NK-92 (cell line): ENCODE results near the gene COL4A1.

Experiments used
- DNase-seq: peaks from one replicate; lab custom pipeline; 2025; ENCODE audit not compliant: unreplicated experiment; lab: John Stamatoyannopoulos, UW

Gene COL4A1

DNA sequence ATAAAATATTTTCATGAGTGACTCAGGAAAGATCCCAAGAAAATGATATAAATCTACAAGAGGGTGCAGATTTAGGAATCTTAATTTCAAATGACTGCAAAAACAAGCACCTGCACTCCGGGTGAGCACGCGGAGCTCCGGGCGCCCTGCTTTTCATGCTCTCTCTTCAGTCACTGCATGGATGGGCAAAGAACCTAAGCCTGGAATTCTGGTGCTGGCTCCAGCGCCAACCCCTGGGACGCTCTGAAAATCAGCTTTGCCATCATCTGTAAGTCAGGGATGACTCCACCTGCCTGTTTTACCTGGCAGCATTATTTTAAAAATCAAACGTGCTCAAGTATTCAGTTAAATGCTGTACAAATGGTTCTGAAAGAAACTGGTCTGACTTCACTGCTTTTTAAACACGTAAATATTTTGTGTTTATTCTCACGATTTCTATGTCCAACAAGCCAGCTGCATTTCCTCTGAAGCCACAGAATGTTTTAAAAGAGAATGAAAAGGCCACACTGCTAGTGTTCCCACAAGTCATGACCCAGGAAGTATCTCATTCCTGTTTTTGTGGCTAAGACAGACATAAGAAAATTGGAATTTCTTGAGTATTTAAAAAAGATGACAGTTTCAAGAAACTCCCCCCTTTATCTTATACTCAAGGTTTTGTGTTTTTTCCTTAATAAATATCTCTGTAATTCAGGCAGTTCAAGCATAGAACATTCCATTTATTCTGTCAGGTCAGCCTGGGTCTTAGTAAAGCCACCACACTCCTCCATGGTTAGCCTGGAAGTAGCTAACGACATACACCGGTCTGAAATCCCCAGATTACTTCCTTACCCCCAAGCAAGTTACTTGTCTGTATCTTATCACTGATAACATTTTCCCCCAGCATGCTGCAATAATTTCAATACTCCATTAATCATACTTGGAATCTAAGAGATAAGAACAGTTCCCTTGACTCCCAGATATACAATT, 81.1 kb downstream of the COL4A1 start:
- no peak for DNase-seq

DNA sequence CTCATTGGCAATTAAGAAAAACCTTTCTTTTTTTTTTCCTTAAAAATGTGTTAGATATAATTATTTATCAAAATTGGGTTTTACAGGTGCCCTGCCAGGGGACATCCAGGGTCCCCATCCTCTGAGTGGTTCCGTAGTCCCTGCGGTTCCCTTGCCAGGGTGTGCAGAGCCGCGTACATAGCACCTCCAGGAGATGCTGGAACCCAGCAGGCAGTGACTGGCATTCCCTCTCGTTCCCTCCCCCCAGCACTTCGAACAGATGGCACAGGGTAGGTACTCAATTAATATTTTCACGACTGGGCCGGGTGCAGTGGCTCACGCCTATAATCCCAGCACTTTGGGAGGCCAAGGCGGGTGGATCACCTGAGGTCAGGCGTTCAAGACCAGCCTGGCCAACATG, 82.0 kb downstream of the COL4A1 start:
- no peak for DNase-seq

- DNase-seq, result no peak
Observed at GRCh38 chr13:110224519-110224918, 82.4 kb downstream of the COL4A1 start.

DNA sequence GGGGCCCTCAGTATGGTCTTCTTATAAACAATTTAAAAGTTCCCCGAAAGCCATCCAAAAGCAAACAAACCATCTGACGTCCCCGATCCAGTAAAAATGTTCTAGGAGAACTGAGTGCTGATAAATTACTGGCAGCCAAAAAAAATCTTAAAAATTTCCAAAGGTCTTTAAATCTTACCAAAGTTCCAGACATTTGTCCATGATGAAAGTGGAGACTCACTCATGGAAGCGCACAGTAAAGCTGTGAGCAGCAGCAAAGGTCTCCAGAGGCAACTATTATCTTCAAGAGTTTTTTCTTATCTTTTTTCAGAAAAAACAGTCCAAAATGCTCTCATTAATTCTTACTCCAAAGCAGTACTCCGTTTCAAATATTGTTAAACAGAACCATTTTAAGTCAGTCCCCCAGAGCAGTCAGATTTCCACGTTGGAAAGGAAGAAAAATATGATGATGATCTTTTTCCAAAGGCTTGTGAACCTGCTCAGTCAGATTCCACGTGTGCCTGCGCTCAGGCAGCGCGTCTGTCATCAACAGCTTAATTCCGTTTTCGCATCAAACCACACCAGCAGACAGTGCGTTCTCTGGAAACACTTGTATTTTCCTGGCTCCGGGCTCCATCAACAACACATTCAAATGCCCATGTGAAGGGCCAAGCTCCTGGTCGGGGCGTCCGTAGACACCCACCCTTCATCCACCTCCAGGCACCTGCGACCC, 85.4 kb downstream of the COL4A1 start:
- DNase-seq, result no peak

DNA sequence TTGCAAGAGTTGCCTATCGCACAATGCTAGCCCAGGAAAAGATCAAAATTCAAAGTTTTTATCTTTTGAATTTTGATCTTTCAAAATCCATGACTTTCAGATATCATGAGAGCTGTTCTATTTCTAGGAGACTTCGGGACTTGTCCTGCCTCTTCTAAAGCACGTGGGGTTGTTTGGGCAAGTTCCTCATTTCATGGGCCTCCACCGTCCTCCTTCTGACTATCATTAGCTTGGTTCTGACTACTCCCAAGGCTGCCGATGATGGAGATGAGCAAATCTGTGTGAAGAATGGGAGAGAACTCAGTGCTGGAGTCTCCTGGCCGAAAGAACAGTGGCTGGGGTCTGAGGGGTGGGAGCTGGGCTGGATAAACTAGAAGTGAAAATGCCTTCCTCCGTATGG, 86.5 kb downstream of the COL4A1 start:
- DNase-seq, result no peak

- DNase-seq, result no peak
Observed at GRCh38 chr13:110218581-110219201, 88.3 kb downstream of the COL4A1 start.

GRCh38 chr13:110217811-110218210, 89.1 kb downstream of the COL4A1 start:
- DNase-seq, result no peak

DNA sequence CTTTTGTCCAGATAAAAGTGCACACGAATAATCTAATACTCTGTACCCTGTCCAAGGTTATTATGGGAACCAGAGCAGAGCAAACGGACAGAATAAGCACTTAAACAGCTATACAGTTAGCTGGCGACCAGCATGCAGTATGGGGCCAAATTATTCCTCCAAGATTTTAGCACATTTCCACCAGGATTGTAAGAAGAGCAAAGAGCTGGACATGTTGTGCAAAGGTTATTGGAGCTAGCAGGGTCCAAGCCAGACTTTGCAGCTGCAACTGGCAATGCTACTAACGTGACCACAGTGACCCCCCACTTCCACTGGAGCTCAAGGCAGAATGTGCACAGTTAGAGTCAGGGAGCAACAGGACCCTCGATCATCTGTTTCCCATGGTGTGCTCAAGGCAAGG, 89.9 kb downstream of the COL4A1 start:
- DNase-seq, result no peak

GRCh38 chr13:110216398-110217041, 90.4 kb downstream of the COL4A1 start:
- DNase-seq, result no peak

DNA sequence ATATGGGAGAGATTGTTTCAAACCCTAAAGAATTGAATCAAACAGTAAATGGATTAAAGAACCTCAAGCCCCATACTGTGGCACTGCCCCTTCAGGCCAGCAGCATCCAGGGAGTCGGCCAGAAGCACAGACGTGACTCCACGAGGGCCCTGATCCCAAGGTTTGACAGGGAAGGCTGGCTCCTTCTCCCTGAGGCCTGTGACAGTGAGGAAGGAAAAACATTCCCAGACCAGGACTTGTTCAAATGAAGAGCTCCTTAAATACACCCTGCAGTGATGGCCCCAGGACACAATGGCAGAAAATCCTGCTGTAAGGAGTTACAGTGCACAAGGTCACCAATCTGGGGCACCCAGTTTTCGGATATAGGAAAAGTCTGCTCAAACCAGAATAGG, 91.0 kb downstream of the COL4A1 start:
- DNase-seq, result no peak

- no peak for DNase-seq
Observed at GRCh38 chr13:110215606-110216005, 91.4 kb downstream of the COL4A1 start.

- DNase-seq, result no peak
Observed at GRCh38 chr13:110214637-110215036, 92.3 kb downstream of the COL4A1 start.

GRCh38 chr13:110213461-110214074, 93.4 kb downstream of the COL4A1 start:
- no peak for DNase-seq

GRCh38 chr13:110212529-110212928, 94.4 kb downstream of the COL4A1 start:
- no peak for DNase-seq

DNA sequence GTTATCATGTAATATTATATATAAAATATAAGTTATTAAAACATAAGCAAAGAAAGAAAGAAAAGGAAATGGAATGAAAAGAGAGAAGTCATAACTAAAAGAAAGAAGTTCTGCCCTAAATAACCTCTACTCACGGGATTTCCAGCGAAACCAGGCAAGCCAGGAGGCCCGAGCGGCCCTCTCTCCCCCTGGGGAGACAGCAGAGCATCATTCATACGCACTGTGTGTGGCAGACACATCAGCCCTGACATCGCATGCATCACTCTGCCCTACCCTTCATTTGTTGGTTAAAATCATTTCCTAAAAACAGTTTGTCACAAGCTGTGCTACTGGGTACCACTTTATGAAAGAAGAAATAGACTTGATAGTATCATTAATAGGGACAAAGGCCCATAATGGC, 95.2 kb downstream of the COL4A1 start:
- DNase-seq, result no peak

DNA sequence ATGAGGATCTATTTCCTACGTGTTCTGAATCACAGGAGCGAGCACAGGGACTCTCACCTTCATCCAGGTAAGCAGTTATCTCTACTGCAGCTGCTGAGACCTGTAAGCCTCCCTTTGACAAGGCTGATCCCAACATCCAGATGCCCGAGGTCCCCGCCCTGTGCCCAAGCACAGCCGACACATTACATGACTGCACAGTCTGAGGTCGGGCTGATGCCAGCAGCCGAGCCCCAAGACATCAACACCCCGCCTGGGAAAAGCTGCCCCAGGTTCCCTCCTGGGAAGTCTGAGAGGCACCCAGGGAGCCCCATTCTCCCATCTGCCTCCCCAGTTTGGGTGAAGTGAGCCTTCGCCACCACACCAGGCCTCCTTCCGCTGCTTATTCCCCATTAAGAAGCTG, 95.9 kb downstream of the COL4A1 start:
- DNase-seq, result no peak

- no peak for DNase-seq
Observed at GRCh38 chr13:110210604-110210985, 96.4 kb downstream of the COL4A1 start.

DNA sequence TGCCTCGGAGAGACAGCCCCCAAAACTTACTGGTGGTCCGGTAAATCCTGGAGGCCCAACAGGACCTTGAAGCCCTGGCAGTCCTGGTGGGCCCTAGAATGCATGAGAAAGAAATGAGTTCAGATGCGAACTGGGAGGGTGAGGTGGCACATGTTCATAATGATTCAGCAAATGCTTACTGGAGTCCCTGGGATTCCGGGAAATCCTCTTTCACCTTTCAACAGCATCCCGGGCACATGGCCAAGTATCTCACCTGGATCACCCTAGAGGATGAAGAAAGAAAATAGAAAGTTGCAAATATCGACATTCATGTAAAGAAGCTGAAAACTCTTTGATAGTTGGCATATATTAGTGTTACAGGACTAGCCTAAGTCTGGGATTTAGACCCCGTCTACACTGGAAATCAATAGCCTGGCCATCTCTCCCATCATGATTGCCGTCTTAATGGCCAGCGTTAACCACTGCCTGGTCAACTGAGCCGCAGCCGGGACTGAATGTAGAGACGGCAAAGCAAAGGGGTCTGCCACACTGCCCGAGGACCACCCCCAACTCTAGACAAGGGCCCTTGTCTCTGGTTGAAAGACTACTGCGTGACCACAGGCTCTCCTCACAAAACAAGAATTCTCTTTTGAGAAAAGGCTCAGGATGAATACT, 96.9 kb downstream of the COL4A1 start:
- DNase-seq, result no peak

GRCh38 chr13:110208116-110208515, 98.8 kb downstream of the COL4A1 start:
- no peak for DNase-seq

DNA sequence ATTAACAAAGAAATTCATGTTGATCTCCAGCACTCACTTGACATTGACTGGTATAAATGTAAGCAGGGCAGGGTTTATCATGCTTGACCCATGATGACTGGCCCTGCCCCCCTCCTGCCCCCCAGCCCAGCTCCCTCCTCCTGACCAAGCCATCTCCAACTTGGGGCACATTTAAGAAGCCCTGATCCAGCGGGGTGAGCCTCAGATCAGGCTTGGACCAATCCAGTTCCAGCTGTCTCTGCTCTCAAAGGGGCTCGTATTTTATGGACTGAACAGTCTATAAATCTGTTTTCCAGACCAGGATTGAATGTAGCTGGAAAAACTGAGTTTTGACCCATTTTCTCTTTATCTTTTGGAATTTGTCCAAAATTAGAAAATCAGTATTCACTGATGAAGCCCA, 100.0 kb downstream of the COL4A1 start:
- no peak for DNase-seq
